NCI-H2227 (cell line): Measurements from ENCODE around the gene CHDH.

ENCODE experiments used
- DNase-seq: peaks from one replicate; lab custom pipeline; 2025; ENCODE audit not compliant: unreplicated experiment; lab: John Stamatoyannopoulos, UW

Gene CHDH

GRCh38 chr3:53792866-53793265 lies 53.4 kb downstream of the CHDH start:
- DNase-seq: no peak

GRCh38 chr3:53791317-53791716 lies 54.9 kb downstream of the CHDH start:
- no peak for DNase-seq

GRCh38 chr3:53790470-53790869 lies 55.7 kb downstream of the CHDH start:
- DNase-seq: no peak

GRCh38 chr3:53789459-53789858 lies 56.8 kb downstream of the CHDH start:
- no peak for DNase-seq

- DNase-seq: no peak
Observed at GRCh38 chr3:53788038-53788437, 58.2 kb downstream of the CHDH start.

- no peak for DNase-seq
Observed at GRCh38 chr3:53787016-53787415, 59.2 kb downstream of the CHDH start.

GRCh38 chr3:53780806-53781205 lies 65.4 kb downstream of the CHDH start:
- DNase-seq: no peak

GRCh38 chr3:53780171-53780570 lies 66.0 kb downstream of the CHDH start:
- no peak for DNase-seq

- DNase-seq: no peak
Observed at GRCh38 chr3:53778153-53778552, 68.1 kb downstream of the CHDH start.

GRCh38 chr3:53777468-53777867 lies 68.8 kb downstream of the CHDH start:
- DNase-seq: no peak

- DNase-seq: no peak
Observed at GRCh38 chr3:53776494-53777101, 69.6 kb downstream of the CHDH start.

GRCh38 chr3:53775834-53776251 lies 70.4 kb downstream of the CHDH start:
- DNase-seq: no peak

- no peak for DNase-seq
Observed at GRCh38 chr3:53775018-53775417, 71.2 kb downstream of the CHDH start.

- DNase-seq: no peak
Observed at GRCh38 chr3:53774414-53774813, 71.8 kb downstream of the CHDH start.

GRCh38 chr3:53773611-53774368 lies 72.4 kb downstream of the CHDH start:
- DNase-seq: no peak

- DNase-seq: no peak
Observed at GRCh38 chr3:53773021-53773436, 73.2 kb downstream of the CHDH start.

- no peak for DNase-seq
Observed at GRCh38 chr3:53772562-53772961, 73.7 kb downstream of the CHDH start.

GRCh38 chr3:53768478-53769459 lies 77.5 kb downstream of the CHDH start:
- DNase-seq: no peak

- DNase-seq: no peak
Observed at GRCh38 chr3:53766706-53767105, 79.5 kb downstream of the CHDH start.

- no peak for DNase-seq
Observed at GRCh38 chr3:53765753-53766152, 80.5 kb downstream of the CHDH start.

- DNase-seq: no peak
Observed at GRCh38 chr3:53764026-53764775, 82.0 kb downstream of the CHDH start.
